Measurements from ENCODE around the gene LECT2.

The LECT2 gene

GRCh38 chr5:135977375-135977928 lies 22.7 kb upstream of the LECT2 start:
- DNase-seq: no peak

- DNase-seq: no peak
Measured at GRCh38 chr5:135976216-135976615, 21.4 kb upstream of the LECT2 start.

GRCh38 chr5:135975122-135975521 lies 20.3 kb upstream of the LECT2 start:
- DNase-seq: no peak

GRCh38 chr5:135974021-135974600 lies 19.3 kb upstream of the LECT2 start:
- no peak for DNase-seq

GRCh38 chr5:135973323-135974020 lies 18.7 kb upstream of the LECT2 start:
- DNase-seq: no peak

GRCh38 chr5:135971701-135972100 lies 16.9 kb upstream of the LECT2 start:
- DNase-seq: no peak

- DNase-seq: no peak
Measured at GRCh38 chr5:135966790-135967189, 12.0 kb upstream of the LECT2 start.

GRCh38 chr5:135966165-135966564 lies 11.4 kb upstream of the LECT2 start:
- DNase-seq: no peak

- DNase-seq: no peak
Measured at GRCh38 chr5:135965504-135965903, 10.7 kb upstream of the LECT2 start.

GRCh38 chr5:135964670-135965320 lies 10.0 kb upstream of the LECT2 start:
- no peak for DNase-seq

GRCh38 chr5:135955525-135955924 lies 742 bp upstream of the LECT2 start:
- no peak for DNase-seq

GRCh38 chr5:135953850-135954249 lies 933 bp downstream of the LECT2 start:
- no peak for DNase-seq

GRCh38 chr5:135952683-135953082 lies 2.1 kb downstream of the LECT2 start:
- no peak for DNase-seq

GRCh38 chr5:135951807-135952206 lies 3.0 kb downstream of the LECT2 start:
- DNase-seq: no peak

GRCh38 chr5:135951257-135951656 lies 3.5 kb downstream of the LECT2 start:
- DNase-seq: no peak

- no peak for DNase-seq
Measured at GRCh38 chr5:135950611-135951010, 4.2 kb downstream of the LECT2 start.

- no peak for DNase-seq
Measured at GRCh38 chr5:135944967-135945560, 9.7 kb downstream of the LECT2 start.

GRCh38 chr5:135944564-135944963 lies 10.2 kb downstream of the LECT2 start:
- no peak for DNase-seq

- no peak for DNase-seq
Measured at GRCh38 chr5:135942202-135942771, 12.5 kb downstream of the LECT2 start.

- DNase-seq: no peak
Measured at GRCh38 chr5:135941711-135942110, 13.1 kb downstream of the LECT2 start.

GRCh38 chr5:135937245-135937911 lies 17.4 kb downstream of the LECT2 start:
- no peak for DNase-seq

- no peak for DNase-seq
Measured at GRCh38 chr5:135934939-135935338, 19.8 kb downstream of the LECT2 start.

- DNase-seq: no peak
Measured at GRCh38 chr5:135930949-135931295, 23.9 kb downstream of the LECT2 start.
